Measurements from ENCODE around the gene ADCYAP1R1.

ADCYAP1R1 gene

GRCh38 chr7:31092606-31093005 lies 40.5 kb downstream of the ADCYAP1R1 start:
- no peak for DNase-seq

DNA sequence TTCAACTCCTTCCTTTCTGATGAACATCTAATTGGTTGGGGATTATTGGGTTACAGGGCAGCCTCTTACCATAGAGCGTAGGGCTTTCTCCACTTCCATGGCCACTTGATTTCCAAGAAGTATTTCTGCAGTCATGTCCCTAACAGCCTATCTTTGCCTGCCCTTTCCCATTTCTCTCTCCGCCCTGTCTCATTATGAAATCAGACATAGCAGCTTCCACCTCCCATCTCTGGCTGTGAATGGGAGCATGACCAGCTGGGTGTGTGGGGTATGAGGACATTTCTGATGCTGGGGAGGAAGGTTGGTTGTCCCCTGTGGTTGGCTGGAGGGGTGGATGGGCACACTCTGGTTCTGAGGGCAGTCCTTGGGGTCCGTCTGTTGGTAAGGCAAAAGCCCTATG lies 41.2 kb downstream of the ADCYAP1R1 start:
- DNase-seq, result no peak

DNA sequence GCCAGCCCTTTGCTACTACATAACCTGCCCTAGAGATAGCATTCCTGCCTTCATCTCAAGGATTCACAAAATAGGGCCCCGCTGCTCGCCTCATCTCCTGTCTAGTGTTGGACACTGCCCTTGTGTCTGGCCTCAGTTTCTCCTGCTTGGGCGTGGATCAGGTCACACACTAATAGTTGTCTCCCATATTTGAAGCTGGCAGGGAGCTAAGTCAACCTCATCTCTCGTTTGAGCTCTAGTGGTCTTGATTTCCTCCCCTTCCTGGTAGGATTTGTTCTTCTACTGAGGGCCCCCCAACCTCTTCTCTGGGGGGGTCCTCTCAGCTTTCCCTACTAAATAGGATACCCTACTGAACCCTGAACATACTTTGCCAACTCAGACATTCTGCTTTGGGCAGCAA lies 42.2 kb downstream of the ADCYAP1R1 start:
- DNase-seq, result no peak

GRCh38 chr7:31095286-31096197 lies 43.4 kb downstream of the ADCYAP1R1 start:
- DNase-seq, result no peak

GRCh38 chr7:31096198-31096876 lies 44.2 kb downstream of the ADCYAP1R1 start:
- DNase-seq, result no peak

GRCh38 chr7:31096877-31097258 lies 44.8 kb downstream of the ADCYAP1R1 start:
- no peak for DNase-seq

GRCh38 chr7:31098642-31099360 lies 46.7 kb downstream of the ADCYAP1R1 start:
- no peak for DNase-seq

DNA sequence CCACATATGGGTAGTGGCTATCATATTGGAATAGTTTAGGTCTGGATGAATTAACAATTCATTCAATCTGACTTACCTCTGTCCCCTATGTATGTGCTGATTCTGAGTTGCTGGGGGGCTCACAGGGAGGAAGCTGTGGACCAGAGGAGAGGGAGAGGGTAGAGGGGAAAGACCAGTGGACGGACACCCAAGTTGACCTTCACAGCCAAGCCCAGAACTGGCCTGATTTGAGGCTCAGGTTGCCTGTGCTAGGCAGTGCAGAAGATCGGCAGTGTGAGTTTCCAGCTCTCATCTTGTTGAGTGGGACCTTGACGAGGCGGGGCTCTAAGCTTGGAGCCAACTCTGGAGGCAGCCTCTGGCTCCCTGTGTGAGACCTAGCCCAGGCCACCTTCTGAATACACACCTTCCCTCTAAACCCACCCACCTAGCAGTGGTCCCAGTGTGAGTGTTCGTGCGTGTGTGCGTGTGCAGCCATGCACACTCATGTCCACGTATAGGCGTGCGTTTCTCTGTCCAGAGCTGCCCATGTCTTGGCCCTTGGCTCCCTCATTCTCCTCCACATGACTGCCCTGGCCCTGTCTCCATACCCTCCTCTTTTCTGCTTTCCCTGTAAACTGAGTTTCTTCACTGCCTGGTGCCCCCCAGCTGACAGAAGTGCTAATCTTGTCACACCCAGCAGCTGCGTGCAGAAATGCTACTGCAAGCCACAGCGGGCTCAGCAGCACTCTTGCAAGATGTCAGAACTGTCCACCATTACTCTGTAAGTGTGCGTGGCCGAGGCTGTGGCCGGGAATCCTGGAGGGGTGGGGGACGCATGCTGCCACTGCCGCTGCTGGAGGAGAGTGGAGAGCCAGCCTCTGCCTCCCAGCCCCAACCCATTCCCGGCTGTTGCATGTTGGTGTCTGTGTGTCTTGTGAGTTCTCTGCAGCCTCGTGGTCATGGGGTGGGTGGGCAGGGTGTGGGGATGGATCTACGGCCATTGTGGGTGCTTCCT lies 47.6 kb downstream of the ADCYAP1R1 start:
- DNase-seq, result no peak

DNA sequence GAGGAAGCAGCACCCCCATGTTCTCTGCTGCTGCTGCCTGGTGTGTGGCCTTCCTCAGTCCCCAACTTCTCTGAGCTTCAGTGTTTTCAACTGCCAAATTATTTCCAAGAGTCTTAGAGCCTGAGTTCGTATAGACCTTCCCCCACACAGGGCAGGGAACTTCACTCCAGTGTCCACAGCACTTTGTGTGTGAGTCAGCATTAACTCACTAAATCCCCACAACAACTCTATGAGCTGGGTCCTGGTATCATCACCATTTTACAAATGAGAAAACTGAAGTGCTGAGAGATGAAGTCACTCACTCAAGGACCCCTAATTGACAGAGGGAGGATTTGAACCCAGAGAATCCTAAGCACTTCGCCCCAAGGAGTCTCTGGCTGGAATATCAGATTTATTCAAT lies 48.3 kb downstream of the ADCYAP1R1 start:
- no peak for DNase-seq

GRCh38 chr7:31100871-31101270 lies 48.8 kb downstream of the ADCYAP1R1 start:
- DNase-seq, result no peak

DNA sequence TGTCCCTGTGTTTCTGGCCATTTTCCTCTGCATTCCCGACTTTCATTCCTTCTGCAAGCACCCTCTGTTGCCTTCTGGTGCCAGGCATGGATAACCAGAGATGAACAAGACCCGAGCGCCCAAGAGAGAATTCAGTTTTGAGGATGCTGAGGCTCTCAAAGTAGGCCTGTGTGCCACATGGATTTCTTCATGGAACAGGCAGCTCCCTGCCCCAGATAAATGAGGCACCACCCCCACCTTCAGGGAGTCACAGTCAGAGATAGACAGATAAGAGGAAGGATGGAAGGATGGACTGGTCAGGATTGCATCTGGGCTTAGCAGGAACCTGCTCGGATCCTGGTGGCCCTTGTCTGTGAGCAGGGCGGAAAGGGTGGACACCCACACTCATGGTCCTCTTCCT lies 49.4 kb downstream of the ADCYAP1R1 start:
- DNase-seq, result no peak

GRCh38 chr7:31102151-31102972 lies 50.3 kb downstream of the ADCYAP1R1 start:
- DNase-seq, result no peak

GRCh38 chr7:31102973-31103850 lies 51.1 kb downstream of the ADCYAP1R1 start:
- no peak for DNase-seq

DNA sequence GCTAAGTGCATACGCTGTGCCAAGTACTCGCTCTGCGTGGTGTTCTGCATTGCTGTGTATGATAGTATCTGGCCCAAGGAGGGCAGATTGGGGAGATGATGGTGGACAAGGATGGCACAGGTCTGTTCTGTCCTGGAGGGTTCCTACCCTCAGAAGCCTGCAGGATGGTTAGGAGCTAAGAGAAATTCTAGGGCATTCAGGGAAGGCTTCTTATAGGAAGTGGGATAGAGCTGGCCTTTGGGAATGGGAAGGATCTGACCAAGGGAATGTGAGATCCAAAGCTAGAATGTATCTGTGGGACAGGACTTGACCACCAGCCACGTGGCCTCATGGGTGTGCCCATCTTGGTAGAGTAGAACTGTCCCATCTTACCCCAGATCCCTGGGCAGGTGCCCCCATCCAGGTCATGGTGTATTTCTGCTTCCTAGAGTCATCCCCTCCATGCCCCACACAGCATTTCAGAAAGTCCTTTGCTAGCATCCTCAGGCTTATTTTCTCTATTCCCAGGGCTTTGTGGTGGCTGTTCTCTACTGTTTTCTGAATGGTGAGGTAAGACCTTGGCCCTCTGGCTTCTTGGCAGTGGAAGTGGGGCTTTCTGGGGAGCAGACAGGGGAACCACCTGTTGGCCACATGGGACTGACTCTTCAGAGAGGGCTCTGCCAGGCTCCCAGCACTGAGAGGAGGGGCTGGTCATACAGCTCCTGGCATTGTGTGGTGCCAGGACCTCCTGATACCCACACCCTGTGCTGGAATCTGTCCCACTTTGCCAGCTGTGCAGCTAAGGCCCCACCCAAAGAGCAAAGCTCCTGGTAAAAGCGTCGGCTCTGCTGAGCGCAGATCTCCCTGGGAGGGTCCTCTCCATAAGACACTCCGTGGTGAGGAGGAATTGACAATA lies 52.5 kb downstream of the ADCYAP1R1 start:
- no peak for DNase-seq

DNA sequence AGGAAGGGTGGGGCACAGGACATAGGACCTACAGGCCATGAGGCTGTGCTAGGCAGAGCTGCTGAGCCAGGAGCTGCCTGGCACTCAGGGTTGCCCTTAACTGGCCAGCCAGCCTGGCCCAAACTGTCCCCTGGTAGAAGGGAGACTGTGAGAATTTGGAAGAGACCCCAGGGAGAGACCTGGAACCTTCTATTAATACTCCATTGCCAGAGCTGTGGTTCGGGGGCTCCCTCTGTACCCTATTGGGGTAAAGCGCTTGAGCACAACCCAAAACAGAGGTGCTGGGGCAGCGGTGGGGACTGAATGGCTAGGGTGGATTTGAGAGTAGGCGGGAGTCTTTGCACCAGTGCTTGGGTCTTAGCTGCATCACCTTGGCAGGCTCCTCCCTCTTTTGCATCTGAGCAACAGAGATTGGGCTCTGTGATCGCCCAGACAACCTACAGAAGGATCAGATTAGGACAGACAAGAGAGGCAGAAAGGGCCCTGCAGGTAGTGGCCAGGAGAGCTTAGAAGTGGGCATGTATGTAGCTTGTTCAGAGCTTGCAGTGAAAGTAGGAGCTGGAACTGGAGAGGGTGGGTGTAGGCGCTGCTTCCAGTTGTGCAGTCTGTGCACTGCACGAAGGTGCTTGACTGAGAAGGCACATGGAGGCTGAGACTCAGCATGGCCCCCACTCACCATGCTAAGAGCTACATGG lies 53.3 kb downstream of the ADCYAP1R1 start:
- DNase-seq, result no peak

DNA sequence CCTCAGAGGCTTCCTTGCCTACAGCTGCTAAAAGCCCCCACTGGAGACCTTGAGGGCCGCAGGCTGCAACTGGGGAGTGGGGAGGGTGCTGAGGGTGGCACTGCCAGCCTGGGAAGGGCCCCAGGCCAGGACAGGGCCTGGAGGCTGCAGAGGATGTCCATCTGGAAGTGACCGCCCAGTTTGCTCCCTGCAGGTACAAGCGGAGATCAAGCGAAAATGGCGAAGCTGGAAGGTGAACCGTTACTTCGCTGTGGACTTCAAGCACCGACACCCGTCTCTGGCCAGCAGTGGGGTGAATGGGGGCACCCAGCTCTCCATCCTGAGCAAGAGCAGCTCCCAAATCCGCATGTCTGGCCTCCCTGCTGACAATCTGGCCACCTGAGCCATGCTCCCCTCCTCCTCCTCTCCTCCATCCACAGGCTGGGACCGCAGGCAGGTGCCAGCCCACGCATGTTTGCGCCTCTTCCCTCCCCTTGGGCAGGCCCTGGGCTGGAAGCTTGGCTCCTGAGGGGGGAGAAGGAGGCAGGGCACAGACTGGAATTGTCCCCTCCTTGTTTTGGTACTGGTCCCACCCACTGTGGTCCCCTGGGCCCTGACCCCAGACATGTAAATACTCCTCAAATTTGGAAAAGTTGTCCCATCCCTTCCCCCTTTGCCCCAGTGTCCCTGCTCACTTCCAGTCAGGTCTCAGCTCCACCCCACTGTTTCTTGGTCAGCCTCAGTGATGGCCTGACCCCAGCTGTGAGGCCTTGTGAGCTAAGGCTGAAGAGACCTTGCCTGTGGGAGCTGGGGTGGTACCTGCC lies 54.4 kb downstream of the ADCYAP1R1 start:
- no peak for DNase-seq

Data from CD4-positive, alpha-beta T cell treated with Interleukin-15 for 1 hour (primary cell).